DOHH2 (cell line): ENCODE measurements around the gene BTBD19.

Experiments
- CTCF ChIP-seq: fragments of 200-600 bp; sonication (generic); IDR thresholded peaks from one replicate; pipeline ENCODE4 v1.5.1; 2014; ENCODE audit warnings: antibody characterized with exemption, mild to moderate bottlenecking, low read depth, low read length; ENCODE audit not compliant: poor library complexity, severe bottlenecking
- EZH2phosphoT487 ChIP-seq: fragments of 200-600 bp; sonication (generic); IDR thresholded peaks from 2 replicates; pipeline ENCODE4 v1.6.1; 2017; ENCODE audit warnings: borderline replicate concordance, mild to moderate bottlenecking, antibody characterized with exemption, low read length, moderate library complexity, mixed read lengths

GRCh38 chr1:44832056-44832705, 23.9 kb downstream of the BTBD19 start:
- no peak for TF ChIP-seq CTCF
- TF ChIP-seq EZH2phosphoT487 = no peak
